GM12878 (cell line): ENCODE data around the gene DHX32. TPM values are rescaled to one million over a fixed set of nuclear protein-coding genes. Genes with fewer than 3 reads are reported as not detected.

Experiments used
- ATAC-seq: fragments of 200-7000 bp; cut with Tn5 transposase; 3 replicates; pipeline ENCODE4 v1.9.1; 2020; ENCODE audit warnings: mild to moderate bottlenecking, moderate library complexity
- BruUV-seq: library from RNA; stranded (reverse); fragments of 400-500 nt; replicated peaks from 2 replicates; lab custom pipeline; 2021; lab: Mats Ljungman, UMichigan
- CTCF ChIA-PET: fragments of 300-600 bp; sonication (Branson Sonifier 250); formaldehyde crosslinking; extraction: SDS; loops from one replicate; lab custom pipeline; 2021; ENCODE audit warnings: inconsistent platforms; lab: Yijun Ruan, JAX
- POLR2A ChIA-PET: fragments of 350-600 bp; formaldehyde crosslinking; extraction: SDS; loops from one replicate; lab custom pipeline; 2021; ENCODE audit warnings: inconsistent platforms; lab: Charles Lee
- RAD21 ChIA-PET: fragments of 300-600 bp; sonication (Branson Sonifier 250); formaldehyde crosslinking; loops from one replicate; lab custom pipeline; 2023; ENCODE audit warnings: antibody characterized with exemption; ENCODE audit not compliant: unreplicated experiment; lab: Charles Lee
- SMC1A ChIA-PET: fragments of 300-600 bp; sonication (Branson Sonifier 250); formaldehyde crosslinking; loops from one replicate; lab custom pipeline; 2023; ENCODE audit not compliant: unreplicated experiment, uncharacterized antibody; lab: Charles Lee
- DNase-seq: peaks from one replicate; pipeline ENCODE4 v3.0.0-alpha.2; 2011; ENCODE audit warnings: low read depth, low spot score
- FAIRE-seq: peaks from 3 replicates; lab custom pipeline; 2011; peaks lifted over from hg19 to GRCh38; lab: Jason Lieb, UNC
- H2AFZ ChIP-seq: 2 replicates; pipeline ENCODE4 v1.6.0; 2011; ENCODE audit warnings: low read depth, low read length, control low read depth; ENCODE audit not compliant: control insufficient read depth
- H3K27ac ChIP-seq: 2 replicates; pipeline ENCODE4 v1.5.1; 2011; ENCODE audit warnings: control low read depth; ENCODE audit not compliant: control insufficient read depth, insufficient read depth
- H3K27me3 ChIP-seq, 2 experiments: replicated peaks in 1 of 2; 2 replicates each; pipeline versions ENCODE4 v1.6.0 to v1.6.1; 2011; ENCODE audit warnings: low read length in 1 of 2; ENCODE audit not compliant: control insufficient read depth in 2 of 2, insufficient read depth in 2 of 2
- H3K36me3 ChIP-seq, 2 experiments: 2 replicates each; pipeline ENCODE4 v1.5.1; 2011; ENCODE audit warnings: low read length in 1 of 2; ENCODE audit not compliant: control insufficient read depth in 2 of 2, insufficient read depth in 2 of 2
- H3K4me1 ChIP-seq: 2 replicates; pipeline ENCODE4 v1.6.1; 2011; ENCODE audit warnings: mild to moderate bottlenecking, low read length, moderate library complexity, mixed read lengths; ENCODE audit not compliant: control insufficient read depth, insufficient read depth
- H3K4me2 ChIP-seq: 2 replicates; pipeline ENCODE4 v1.6.0; 2011; ENCODE audit warnings: control low read depth; ENCODE audit not compliant: control insufficient read depth, insufficient read depth
- H3K4me3 ChIP-seq: fragments of 200-600 bp; sonication (generic); 2 replicates; pipeline ENCODE4 v1.5.1; 2016
- H3K79me2 ChIP-seq: 2 replicates; pipeline ENCODE4 v1.6.0; 2011; ENCODE audit warnings: low read length; ENCODE audit not compliant: control insufficient read depth, insufficient read depth
- H3K9ac ChIP-seq: 2 replicates; pipeline ENCODE4 v1.8.0; 2011; ENCODE audit warnings: low read length, control low read depth, mixed read lengths; ENCODE audit not compliant: control insufficient read depth, insufficient read depth
- H3K9me3 ChIP-seq: replicated peaks from 3 replicates; pipeline ENCODE4 v1.5.1; 2011; ENCODE audit warnings: mild to moderate bottlenecking, low read length; ENCODE audit not compliant: control insufficient read depth, insufficient read depth
- H4K20me1 ChIP-seq: 2 replicates; pipeline ENCODE4 v1.6.0; 2011; ENCODE audit not compliant: control insufficient read depth, insufficient read depth
- CBFB ChIP-seq: IDR thresholded peaks from 2 replicates; pipeline ENCODE4 v1.6.1; 2016; ENCODE audit warnings: antibody characterized with exemption, low read depth
- LARP7 ChIP-seq: fragments of 450-650 bp; IDR thresholded peaks from 2 replicates; pipeline ENCODE4 v1.6.1; 2017; ENCODE audit warnings: mild to moderate bottlenecking
- MYB ChIP-seq: fragments of 150-350 bp; IDR thresholded peaks from 2 replicates; pipeline ENCODE4 v1.6.1; 2014; ENCODE audit warnings: mild to moderate bottlenecking, low read depth, low read length, borderline replicate concordance
- POLR2AphosphoS2 ChIP-seq: IDR thresholded peaks from 2 replicates; pipeline ENCODE4 v1.6.1; 2011; ENCODE audit warnings: low read depth, mild to moderate bottlenecking, low read length, improper control_type of control experiment, moderate library complexity
- WGBS: methylation state at CpG from one replicate; pipeline ENCODE4 v1.1.6; 2016; ENCODE audit warnings: low lambda C conversion rate; ENCODE audit not compliant: insufficient replicate concordance, insufficient coverage; ENCODE audit errors: missing lambda C conversion rate; 5-methylcytosine and 5-hydroxymethylcytosine counted together
- in situ Hi-C: fragments of 300-500 bp; cut with MboI; formaldehyde crosslinking; loops from 9 replicates; pipeline ENCODE4 v1.14.3; 2018; ENCODE audit warnings: mixed read lengths
- intact Hi-C: fragments of 100-400 bp; cut with micrococcal nuclease; formaldehyde crosslinking; loops from one replicate; pipeline ENCODE4 v1.14.2; 2022; ENCODE audit not compliant: unreplicated experiment
- polyA plus RNA-seq, 11 experiments: library from polyadenylated mRNA; depleted of rRNA in 4 of 11; unstranded in 6 of 11; stranded (reverse) in 5 of 11; fragments of >200 nt; fragmentation: Nextera tagmentation in 4 of 11; fragmentation: Illumina TruSeq in 1 of 11; extraction: Ambion mirVana in 4 of 11; extraction: Trizol in 1 of 11; gene quantifications; 1 replicate in 1 of 11; 2 replicates in 10 of 11; pipeline versions ENCODE4 v1.2.1 to v1.2.3, GENCODE V29; 2011 to 2016; ENCODE audit warnings: inconsistent platforms in 2 of 11, missing spikeins in 2 of 11, low read depth in 1 of 11
- total RNA-seq, 4 experiments: library from RNA; depleted of rRNA in 3 of 4; stranded (reverse); fragments of >200 nt in 3 of 4; fragmentation: Illumina TruSeq in 1 of 4; extraction: Trizol in 1 of 4; gene quantifications; 2 replicates each; pipeline versions ENCODE4 v1.2.1 to v1.2.3, GENCODE V29; 2013 to 2021
- TF ChIP-seq, protein P1 (sequence below): IDR thresholded peaks from 2 replicates; pipeline ENCODE4 v1.6.1; 2011; ENCODE audit warnings: borderline replicate concordance, low read depth, mild to moderate bottlenecking, moderate library complexity, low read length; ENCODE audit not compliant: insufficient read depth, poor library complexity, severe bottlenecking
- TF ChIP-seq, protein P2 (sequence below): IDR thresholded peaks from 2 replicates; pipeline ENCODE4 v1.6.1; 2011; ENCODE audit warnings: low read depth, mild to moderate bottlenecking, low read length, moderate library complexity, borderline replicate concordance; ENCODE audit errors: extremely low read depth

Gene DHX32
- total and polyA plus RNA-seq, 10 of the 15 experiments (the other 5 are each of a cell fraction or from before 2014, with no cell fraction given): 5.4 to 21.0 (median 16.0) TPM

DNA sequence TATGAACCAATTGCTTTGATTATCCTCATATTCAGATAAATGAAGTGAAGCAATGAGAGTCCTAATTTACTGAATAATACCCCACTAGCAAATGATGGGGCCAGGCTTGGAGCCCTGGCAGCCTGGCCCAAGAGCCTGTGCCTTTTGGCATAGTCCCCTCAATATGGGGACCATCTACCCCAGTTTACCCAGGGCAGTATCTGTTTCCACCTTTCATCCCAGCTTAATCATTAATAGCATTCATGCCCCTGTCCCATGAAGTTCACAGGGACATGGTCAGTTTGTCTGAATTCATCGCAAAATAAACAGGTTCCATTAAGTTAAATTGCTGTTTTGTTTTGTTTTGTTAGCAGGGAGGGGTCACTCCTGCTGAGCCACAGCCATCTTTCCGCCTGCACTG lies 32.2 kb downstream of the DHX32 start:
- no peak for FAIRE-seq
- H3K36me3 ChIP-seq: peaks cover 0 to 2% of the 10 kb centered on the region in 2 experiments; a peak in 2 of 4 replicates
- no peak overlapping the region for H3K9ac ChIP-seq
- H2AFZ ChIP-seq: no peak overlapping the region
- no peaks in the 10 kb centered on the region for H3K27me3 ChIP-seq
- ATAC-seq: no peak
- no TSS peak for BruUV-seq
- H3K79me2 ChIP-seq: no peaks in the 10 kb centered on the region
- ChIA-PET CTCF (interaction anchor here (1.6 to 3.0 kb wide), 2 partner anchors 16 to 20 kb away, joined by 6 to 11 read pairs; no protein-coding TSS in a partner anchor), RAD21 (no interaction called here), POLR2A (no interaction called here), SMC1A (no interaction called here)
- intact Hi-C loops: no loop called here
- TF ChIP-seq, protein P1, sequence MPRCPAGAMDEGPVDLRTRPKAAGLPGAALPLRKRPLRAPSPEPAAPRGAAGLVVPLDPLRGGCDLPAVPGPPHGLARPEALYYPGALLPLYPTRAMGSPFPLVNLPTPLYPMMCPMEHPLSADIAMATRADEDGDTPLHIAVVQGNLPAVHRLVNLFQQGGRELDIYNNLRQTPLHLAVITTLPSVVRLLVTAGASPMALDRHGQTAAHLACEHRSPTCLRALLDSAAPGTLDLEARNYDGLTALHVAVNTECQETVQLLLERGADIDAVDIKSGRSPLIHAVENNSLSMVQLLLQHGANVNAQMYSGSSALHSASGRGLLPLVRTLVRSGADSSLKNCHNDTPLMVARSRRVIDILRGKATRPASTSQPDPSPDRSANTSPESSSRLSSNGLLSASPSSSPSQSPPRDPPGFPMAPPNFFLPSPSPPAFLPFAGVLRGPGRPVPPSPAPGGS: no peak
- TF ChIP-seq MYB (no peak), POLR2AphosphoS2 (no peak), CBFB (no peak), LARP7 (no peak)
- TF ChIP-seq, protein P2, sequence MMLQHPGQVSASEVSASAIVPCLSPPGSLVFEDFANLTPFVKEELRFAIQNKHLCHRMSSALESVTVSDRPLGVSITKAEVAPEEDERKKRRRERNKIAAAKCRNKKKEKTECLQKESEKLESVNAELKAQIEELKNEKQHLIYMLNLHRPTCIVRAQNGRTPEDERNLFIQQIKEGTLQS: no peak
- no peak overlapping the region for H3K4me3 ChIP-seq
- no peaks in the 10 kb centered on the region for H3K4me1 ChIP-seq
- no peaks in the 10 kb centered on the region for H3K9me3 ChIP-seq
- in situ Hi-C loops: no loop called here
- no peak overlapping the region for H3K4me2 ChIP-seq
- 97% methylated on average over 2 of the region's 2 CpGs for WGBS
- no peak for DNase-seq
- no peak overlapping the region for H3K27ac ChIP-seq
- H4K20me1 ChIP-seq: no peaks in the 10 kb centered on the region
